A549 treated with GW870086 at 1 μM for 4 hours (cell line): Measurements from ENCODE around the gene PGRMC2. TPM values are rescaled to one million over a fixed set of nuclear protein-coding genes. Genes with fewer than 3 reads are reported as not detected.

Experiments used
- total RNA-seq: library from RNA; stranded (reverse); fragments of 200-300 nt; extraction: Qiagen RNA extraction; gene quantifications from 5 replicates; pipeline ENCODE4 v1.2.3, GENCODE V29; 2022; ENCODE audit warnings: low read depth

PGRMC2 gene, protein sequence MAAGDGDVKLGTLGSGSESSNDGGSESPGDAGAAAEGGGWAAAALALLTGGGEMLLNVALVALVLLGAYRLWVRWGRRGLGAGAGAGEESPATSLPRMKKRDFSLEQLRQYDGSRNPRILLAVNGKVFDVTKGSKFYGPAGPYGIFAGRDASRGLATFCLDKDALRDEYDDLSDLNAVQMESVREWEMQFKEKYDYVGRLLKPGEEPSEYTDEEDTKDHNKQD
- total RNA-seq = 64.2 to 81.3 TPM (median 75.1 TPM) in 5 replicates

GRCh38 chr4:128287141-128287870 is at the start of gene PGRMC2:
TSS of gene PGRMC2 (minus strand) at chr4:128287813. CDS start at chr4:128287790, 23 bp downstream.

Other genes starting within 250 kb of the PGRMC2 start
- gene LARP1B, start 226.5 kb downstream of the PGRMC2 start, total RNA-seq = 11.0 to 15.6 TPM (median 11.7 TPM) in 5 replicates